Activated naive CD4-positive, alpha-beta T cell treated with anti-CD3 and anti-CD28 coated beads, Interleukin-2, amount 50 U/mL, for 24 hours (primary cell): ENCODE data around the gene KCND3.

Experiments
- H3K27ac Mint-ChIP-seq: one replicate; pipeline ENCODE4 v1.8.0; 2021; ENCODE audit warnings: mild to moderate bottlenecking, mixed read lengths
- H3K27me3 Mint-ChIP-seq: one replicate; pipeline ENCODE4 v1.8.0; 2021; ENCODE audit warnings: mixed read lengths
- H3K36me3 Mint-ChIP-seq: one replicate; pipeline ENCODE4 v1.8.0; 2021; ENCODE audit warnings: mixed read lengths
- H3K4me1 Mint-ChIP-seq: one replicate; pipeline ENCODE4 v1.8.0; 2021; ENCODE audit warnings: mixed read lengths
- H3K4me3 Mint-ChIP-seq: one replicate; pipeline ENCODE4 v1.8.0; 2021; ENCODE audit warnings: mild to moderate bottlenecking, mixed read lengths
- H3K9me3 Mint-ChIP-seq: one replicate; pipeline ENCODE4 v1.8.0; 2021; ENCODE audit warnings: mixed read lengths

Gene KCND3

GRCh38 chr1:111873460-111874030 is 115.9 kb downstream of the KCND3 start:
- H3K36me3 Mint-ChIP-seq: no peaks in the 10 kb centered on the region
- peaks cover 8% of the 10 kb centered on the region for H3K27me3 Mint-ChIP-seq
- no peaks in the 10 kb centered on the region for H3K9me3 Mint-ChIP-seq
- H3K4me3 Mint-ChIP-seq: no peak overlapping the region
- H3K27ac Mint-ChIP-seq: no peak overlapping the region
- H3K4me1 Mint-ChIP-seq: no peaks in the 10 kb centered on the region

DNA sequence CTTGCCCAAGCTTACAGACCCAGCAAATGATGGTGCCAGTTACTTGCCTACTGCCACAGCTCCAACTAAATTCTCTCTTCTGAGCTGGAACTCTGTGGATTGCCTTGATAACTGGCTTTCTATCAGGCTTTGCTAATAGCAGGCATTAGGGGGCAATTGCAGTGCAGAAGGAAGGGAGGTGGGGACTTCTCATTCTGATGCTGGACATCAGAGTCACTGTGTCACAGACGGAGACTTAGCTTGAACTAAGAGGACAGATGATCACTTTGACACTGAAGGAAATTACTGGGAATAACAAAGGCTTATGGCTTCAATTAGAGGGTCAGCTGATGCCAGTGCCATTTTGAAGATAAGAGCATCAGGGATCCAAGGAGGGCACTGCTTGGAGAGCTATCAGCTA is 119.3 kb downstream of the KCND3 start:
- H3K4me3 Mint-ChIP-seq: no peak overlapping the region
- H3K9me3 Mint-ChIP-seq: no peaks in the 10 kb centered on the region
- H3K27me3 Mint-ChIP-seq: no peaks in the 10 kb centered on the region
- no peaks in the 10 kb centered on the region for H3K4me1 Mint-ChIP-seq
- no peaks in the 10 kb centered on the region for H3K36me3 Mint-ChIP-seq
- H3K27ac Mint-ChIP-seq: no peak overlapping the region

DNA sequence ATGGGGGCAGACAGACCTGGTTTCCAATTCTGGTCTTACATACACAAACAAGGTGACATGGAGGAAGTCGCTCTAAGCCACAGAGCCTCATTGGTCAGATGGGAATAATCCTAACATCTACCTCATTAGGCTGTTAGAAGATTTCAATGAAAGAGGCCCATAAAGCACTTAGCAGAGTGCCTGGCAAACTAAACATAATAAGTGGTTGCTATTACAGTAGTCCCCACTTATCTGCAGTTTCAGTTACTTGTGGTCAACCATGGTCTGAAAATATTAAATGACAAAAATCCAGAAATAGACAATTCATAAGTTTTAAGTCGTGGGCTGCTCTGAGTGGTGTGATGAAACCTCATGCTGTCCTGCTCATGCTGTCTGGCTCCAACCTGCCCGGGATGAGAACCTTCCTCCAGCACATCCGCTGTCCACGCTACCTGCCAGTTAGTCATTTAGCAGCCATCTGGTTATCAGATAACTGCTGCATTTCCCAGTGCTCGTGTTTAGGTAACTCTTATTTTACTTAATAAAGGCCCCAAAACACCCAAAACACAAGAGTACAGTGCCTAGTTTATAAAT is 121.5 kb downstream of the KCND3 start:
- peaks cover 5% of the 10 kb centered on the region for H3K4me1 Mint-ChIP-seq
- no peak overlapping the region for H3K4me3 Mint-ChIP-seq
- peaks cover 9% of the 10 kb centered on the region for H3K27me3 Mint-ChIP-seq
- H3K9me3 Mint-ChIP-seq: no peaks in the 10 kb centered on the region
- H3K36me3 Mint-ChIP-seq: no peaks in the 10 kb centered on the region
- H3K27ac Mint-ChIP-seq: no peak overlapping the region

- Mint-ChIP-seq H3K9me3 (no peaks in the 10 kb centered on the region), H3K27ac (no peak overlapping the region), H3K27me3 (peaks cover 22% of the 10 kb centered on the region), H3K4me1 (peaks cover 5% of the 10 kb centered on the region), H3K4me3 (no peak overlapping the region), H3K36me3 (no peaks in the 10 kb centered on the region)
These were observed 124.6 kb downstream of the KCND3 start for GRCh38 chr1:111864862-111865261.

DNA sequence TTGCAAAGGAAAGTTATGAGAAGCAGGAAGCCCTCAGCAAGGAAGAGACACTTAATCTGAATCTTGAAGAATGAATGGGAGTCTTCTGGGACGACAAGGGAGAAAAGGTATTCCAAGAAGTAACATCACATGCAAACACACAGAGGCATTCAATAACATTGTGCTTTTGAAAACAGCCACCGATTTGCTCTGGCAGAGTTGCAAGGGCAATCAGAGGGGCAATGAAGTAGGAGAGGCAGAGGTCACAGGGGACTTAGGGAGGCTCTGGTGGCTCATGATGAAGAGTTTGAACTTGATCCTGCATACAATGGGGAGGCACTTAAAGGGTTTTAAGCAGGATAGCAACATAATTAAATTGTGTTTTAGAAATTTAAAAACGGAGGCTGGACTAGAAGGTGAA is 126.1 kb downstream of the KCND3 start:
- Mint-ChIP-seq H3K9me3 (no peaks in the 10 kb centered on the region), H3K36me3 (no peaks in the 10 kb centered on the region), H3K27me3 (peaks cover 22% of the 10 kb centered on the region), H3K4me1 (peaks cover 5% of the 10 kb centered on the region), H3K27ac (no peak overlapping the region), H3K4me3 (no peak overlapping the region)

DNA sequence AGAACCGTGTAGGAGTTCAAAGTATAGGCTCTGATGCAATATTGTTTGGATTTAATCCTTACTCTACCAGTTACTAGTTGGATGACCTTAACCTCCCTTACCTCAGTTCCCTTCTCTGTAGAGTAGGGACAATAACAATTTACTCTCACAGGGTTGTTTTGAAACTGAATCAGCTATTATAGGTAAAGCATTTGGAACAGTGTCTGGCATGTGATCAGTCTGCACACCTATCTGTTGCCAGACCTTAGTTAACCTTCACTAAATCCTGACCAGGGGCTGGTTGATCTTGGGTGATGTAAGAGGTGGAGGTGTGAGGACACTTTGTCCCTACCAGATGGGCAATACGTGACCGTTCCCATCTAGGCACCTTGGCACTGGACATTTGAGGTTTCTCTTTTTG is 126.9 kb downstream of the KCND3 start:
- H3K4me1 Mint-ChIP-seq: peaks cover 5% of the 10 kb centered on the region
- H3K9me3 Mint-ChIP-seq: no peaks in the 10 kb centered on the region
- no peak overlapping the region for H3K27ac Mint-ChIP-seq
- no peak overlapping the region for H3K4me3 Mint-ChIP-seq
- H3K27me3 Mint-ChIP-seq: peaks cover 22% of the 10 kb centered on the region
- no peaks in the 10 kb centered on the region for H3K36me3 Mint-ChIP-seq

GRCh38 chr1:111861523-111861922 is 127.9 kb downstream of the KCND3 start:
- Mint-ChIP-seq H3K4me3 (no peak overlapping the region), H3K4me1 (peaks cover 5% of the 10 kb centered on the region), H3K27me3 (peaks cover 22% of the 10 kb centered on the region), H3K27ac (no peak overlapping the region), H3K36me3 (no peaks in the 10 kb centered on the region), H3K9me3 (no peaks in the 10 kb centered on the region)

DNA sequence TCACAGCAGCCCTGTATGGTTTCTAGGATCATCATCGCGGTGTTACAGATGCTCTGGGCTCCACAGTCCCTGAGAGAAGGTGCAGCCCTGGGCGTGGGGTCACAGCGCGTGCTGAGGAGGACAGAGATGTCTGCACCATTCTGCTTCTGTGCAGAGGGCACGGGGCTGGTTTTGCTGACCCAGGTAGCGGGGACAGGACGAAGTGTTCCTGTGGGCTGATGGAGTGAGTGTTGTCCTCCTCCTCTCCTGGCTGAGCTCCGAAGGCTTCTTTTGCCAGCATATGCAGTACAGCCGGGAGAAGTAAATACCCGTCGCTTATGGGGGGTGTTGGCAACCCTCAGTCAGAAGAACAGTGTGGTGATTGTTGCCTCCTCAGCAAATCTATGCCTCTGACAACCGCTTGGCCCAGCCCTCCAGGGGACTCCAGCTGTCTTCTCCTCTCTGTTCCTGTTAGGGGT is 132.2 kb downstream of the KCND3 start:
- H3K4me3 Mint-ChIP-seq: no peak overlapping the region
- peaks cover 14% of the 10 kb centered on the region for H3K27me3 Mint-ChIP-seq
- H3K36me3 Mint-ChIP-seq: no peaks in the 10 kb centered on the region
- H3K9me3 Mint-ChIP-seq: no peaks in the 10 kb centered on the region
- H3K4me1 Mint-ChIP-seq: no peaks in the 10 kb centered on the region
- H3K27ac Mint-ChIP-seq: no peak overlapping the region

- Mint-ChIP-seq H3K4me3 (no peak overlapping the region), H3K9me3 (no peaks in the 10 kb centered on the region), H3K4me1 (no peaks in the 10 kb centered on the region), H3K27ac (no peak overlapping the region), H3K36me3 (no peaks in the 10 kb centered on the region), H3K27me3 (peaks cover 17% of the 10 kb centered on the region)
These were observed 132.9 kb downstream of the KCND3 start for GRCh38 chr1:111856411-111857185.

DNA sequence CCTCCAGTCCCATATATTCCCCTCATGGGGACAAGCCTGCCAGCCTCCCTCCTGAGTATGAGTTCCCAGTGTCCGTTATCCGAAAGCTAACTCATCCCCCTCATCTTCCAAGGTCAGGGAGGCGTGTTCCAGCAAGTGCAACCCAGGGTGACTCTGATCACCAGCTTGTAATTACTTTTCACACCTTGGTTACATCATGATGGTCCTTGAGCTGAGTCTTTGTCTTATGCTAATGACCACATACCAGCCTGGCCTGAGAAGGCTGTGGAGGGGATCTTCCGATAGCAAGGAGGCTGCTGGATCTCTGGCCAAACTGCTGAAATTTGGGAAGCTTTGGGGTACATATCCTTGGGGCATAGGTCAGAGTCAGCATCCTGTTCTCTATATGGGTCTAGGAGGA is 134.2 kb downstream of the KCND3 start:
- Mint-ChIP-seq H3K27ac (no peak overlapping the region), H3K4me3 (no peak overlapping the region), H3K36me3 (no peaks in the 10 kb centered on the region), H3K27me3 (peaks cover 16% of the 10 kb centered on the region), H3K4me1 (no peaks in the 10 kb centered on the region), H3K9me3 (no peaks in the 10 kb centered on the region)

DNA sequence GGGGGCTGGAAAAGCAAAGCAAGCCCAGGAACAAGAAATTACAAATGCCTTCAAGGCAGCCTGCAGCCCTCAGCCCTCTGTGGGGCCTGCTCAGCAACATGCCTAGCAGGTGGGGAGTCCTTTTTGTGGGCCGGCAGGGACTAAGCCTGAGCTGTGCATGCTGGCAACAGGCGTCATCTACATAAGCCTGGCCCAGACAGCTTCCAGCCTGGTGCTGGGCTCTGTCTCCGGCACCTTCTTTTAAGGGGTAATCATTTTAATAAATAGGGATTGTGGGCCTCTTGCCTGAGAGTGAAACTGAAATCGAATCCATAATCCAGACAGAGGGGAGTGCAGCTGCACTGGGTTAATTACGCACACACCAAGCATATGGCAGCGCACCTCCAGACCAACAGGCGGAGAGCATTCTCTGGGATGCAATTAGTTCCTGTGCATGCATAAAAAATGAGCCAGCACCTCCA is 137.2 kb downstream of the KCND3 start:
- peaks cover 16% of the 10 kb centered on the region for H3K27me3 Mint-ChIP-seq
- no peaks in the 10 kb centered on the region for H3K36me3 Mint-ChIP-seq
- H3K4me3 Mint-ChIP-seq: no peak overlapping the region
- H3K4me1 Mint-ChIP-seq: no peaks in the 10 kb centered on the region
- no peaks in the 10 kb centered on the region for H3K9me3 Mint-ChIP-seq
- H3K27ac Mint-ChIP-seq: no peak overlapping the region

- Mint-ChIP-seq H3K27ac (no peak overlapping the region), H3K4me1 (no peaks in the 10 kb centered on the region), H3K9me3 (no peaks in the 10 kb centered on the region), H3K36me3 (no peaks in the 10 kb centered on the region), H3K27me3 (peaks cover 16% of the 10 kb centered on the region), H3K4me3 (no peak overlapping the region)
These were observed 137.9 kb downstream of the KCND3 start for GRCh38 chr1:111851552-111851951.

DNA sequence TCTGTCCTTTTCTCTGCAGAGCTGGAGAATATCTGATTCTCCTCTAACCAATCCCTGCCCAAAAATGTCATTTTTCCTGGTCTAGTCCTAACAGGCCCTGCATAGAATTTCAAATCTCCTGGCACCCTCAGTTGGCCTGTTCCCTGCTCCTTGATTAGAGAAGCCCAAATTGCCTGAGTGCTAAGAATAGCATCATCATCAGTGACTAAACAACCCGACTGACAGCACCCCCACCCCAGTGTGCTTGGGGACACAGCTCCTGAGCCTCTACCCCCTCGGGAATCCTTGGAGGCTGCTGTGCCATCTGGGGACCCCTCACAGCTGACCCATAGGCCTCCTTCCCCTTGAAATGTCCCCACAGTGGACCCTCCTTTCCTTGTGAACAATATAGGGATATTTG is 139.4 kb downstream of the KCND3 start:
- H3K4me1 Mint-ChIP-seq: no peaks in the 10 kb centered on the region
- peaks cover 15% of the 10 kb centered on the region for H3K27me3 Mint-ChIP-seq
- no peak overlapping the region for H3K4me3 Mint-ChIP-seq
- no peak overlapping the region for H3K27ac Mint-ChIP-seq
- H3K9me3 Mint-ChIP-seq: no peaks in the 10 kb centered on the region
- H3K36me3 Mint-ChIP-seq: no peaks in the 10 kb centered on the region

DNA sequence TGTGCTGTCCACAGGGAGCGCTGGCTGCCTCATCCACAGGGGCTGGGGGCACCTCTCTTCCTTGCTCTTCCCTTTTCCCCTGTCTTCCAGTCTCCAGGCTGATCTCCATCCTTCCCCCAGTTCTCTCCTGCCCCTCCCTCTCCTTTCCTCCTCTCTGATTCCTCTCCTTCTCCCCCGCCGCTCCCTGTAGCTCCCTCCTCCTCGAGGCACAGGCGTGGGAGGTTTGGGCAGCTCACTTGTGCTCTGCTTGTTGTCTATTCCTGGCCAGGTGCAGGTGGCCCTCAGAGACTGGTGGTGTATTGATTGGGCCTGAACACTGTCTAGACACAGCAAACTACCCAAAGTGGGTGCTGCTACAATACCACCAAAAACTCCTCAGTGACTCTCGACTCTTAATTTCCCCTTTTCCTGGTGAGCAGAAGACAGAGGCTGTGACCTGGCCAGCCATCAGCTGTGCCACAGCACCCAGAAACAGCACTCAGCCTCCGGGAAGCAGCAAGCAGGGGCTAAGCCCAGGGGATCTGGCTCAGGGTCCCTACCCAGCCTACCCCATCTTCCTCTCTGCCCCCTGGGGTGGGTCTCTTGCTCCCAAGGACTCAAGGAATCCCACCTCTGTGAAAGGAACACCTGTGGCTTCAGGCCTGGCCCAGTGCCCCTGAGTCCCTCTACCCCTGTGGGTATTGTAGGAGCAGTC is 140.5 kb downstream of the KCND3 start:
- H3K36me3 Mint-ChIP-seq: no peaks in the 10 kb centered on the region
- no peak overlapping the region for H3K27ac Mint-ChIP-seq
- no peaks in the 10 kb centered on the region for H3K4me1 Mint-ChIP-seq
- H3K4me3 Mint-ChIP-seq: no peak overlapping the region
- peaks cover 15% of the 10 kb centered on the region for H3K27me3 Mint-ChIP-seq
- H3K9me3 Mint-ChIP-seq: no peaks in the 10 kb centered on the region

DNA sequence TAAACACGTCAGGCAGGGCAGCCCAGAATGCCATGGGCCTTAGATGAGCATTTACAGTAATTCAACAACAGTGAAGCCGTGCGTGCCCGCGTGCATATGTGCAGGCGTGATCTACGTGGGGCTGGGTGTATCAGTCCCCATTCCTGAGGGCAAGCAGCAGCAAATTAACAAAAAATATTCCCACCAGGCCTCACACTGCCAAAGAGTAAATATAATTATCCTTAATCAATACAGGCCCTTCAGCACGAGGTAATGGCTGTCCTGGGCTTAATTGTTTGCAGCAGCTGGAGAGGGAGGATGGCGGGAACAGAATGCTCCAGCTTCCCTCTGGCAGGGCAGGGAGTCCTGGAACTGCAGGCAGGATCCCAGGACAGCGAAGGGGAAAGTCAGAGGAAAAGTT is 142.0 kb downstream of the KCND3 start:
- no peaks in the 10 kb centered on the region for H3K9me3 Mint-ChIP-seq
- no peak overlapping the region for H3K27ac Mint-ChIP-seq
- H3K4me3 Mint-ChIP-seq: no peak overlapping the region
- H3K36me3 Mint-ChIP-seq: no peaks in the 10 kb centered on the region
- peaks cover 10% of the 10 kb centered on the region for H3K27me3 Mint-ChIP-seq
- no peaks in the 10 kb centered on the region for H3K4me1 Mint-ChIP-seq

GRCh38 chr1:111846842-111847241 is 142.6 kb downstream of the KCND3 start:
- H3K27me3 Mint-ChIP-seq: peaks cover 7% of the 10 kb centered on the region
- H3K4me3 Mint-ChIP-seq: no peak overlapping the region
- no peaks in the 10 kb centered on the region for H3K9me3 Mint-ChIP-seq
- H3K4me1 Mint-ChIP-seq: no peaks in the 10 kb centered on the region
- H3K36me3 Mint-ChIP-seq: no peaks in the 10 kb centered on the region
- no peak overlapping the region for H3K27ac Mint-ChIP-seq
